ENCODE results near the gene WTAP.

The WTAP gene

DNA sequence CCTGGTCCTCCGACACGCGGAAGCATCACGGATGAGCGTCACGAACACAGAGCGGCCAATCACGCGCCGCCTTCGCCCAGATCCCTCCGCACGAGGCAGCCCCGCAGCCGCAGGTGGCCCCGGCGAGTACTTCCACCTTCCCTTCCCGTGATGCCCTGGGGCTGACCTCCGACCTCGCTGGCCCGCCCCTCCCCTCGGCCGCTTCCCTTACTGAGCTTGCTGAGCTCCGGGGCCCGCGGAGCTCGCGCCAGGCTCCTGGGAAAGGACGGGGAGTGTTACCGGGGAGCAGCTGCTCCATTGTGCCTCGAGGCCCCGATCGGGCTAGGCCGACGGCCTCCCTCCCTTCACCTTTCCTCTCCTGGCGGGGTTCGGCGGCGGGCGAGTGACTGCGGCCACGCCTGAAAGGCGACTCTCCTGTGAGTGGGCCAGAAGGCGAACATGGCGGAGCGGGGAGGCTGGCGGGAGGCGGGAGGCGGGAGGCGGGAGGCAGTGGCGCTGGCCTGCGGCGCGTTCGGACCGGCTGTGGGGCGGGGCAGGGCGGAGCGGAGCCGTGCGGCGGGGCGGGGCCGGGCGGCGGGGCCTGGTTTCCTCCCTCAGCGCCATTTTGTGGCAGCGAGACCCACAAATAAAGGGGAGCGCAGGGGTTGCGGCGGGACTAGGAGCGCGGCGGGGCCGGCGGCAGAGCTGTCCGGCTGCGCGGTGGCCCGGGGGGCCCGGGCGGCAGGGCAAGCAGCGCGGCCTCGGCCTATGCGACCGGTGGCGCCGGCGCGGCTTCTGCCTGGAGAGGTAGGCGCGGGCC lies at the start of gene WTAP:
WTAP (plus strand) TSS at position 589 of the 799 bp plus-strand sequence. CDS start 8,760 bp downstream, outside the sequence.
- peaks cover 54% of the 10 kb centered on the region for H3K4me1 Mint-ChIP-seq (ENCODE audit: low read depth)
- peaks cover 57% of the 10 kb centered on the region for H3K36me3 Mint-ChIP-seq (ENCODE audit: low read depth)
- H3K4me3 Mint-ChIP-seq, result peak within 1 kb of the TSS; percentile 93
- no peaks in the 10 kb centered on the region for H3K9me3 Mint-ChIP-seq
- H3K27me3 Mint-ChIP-seq, result no peaks in the 10 kb centered on the region
- H3K27ac Mint-ChIP-seq, result peak within 1 kb of the TSS; percentile 93

- Mint-ChIP-seq H3K36me3 (ENCODE audit: low read depth) (peaks cover 56% of the 10 kb centered on the region), H3K9me3 (no peaks in the 10 kb centered on the region), H3K27me3 (no peaks in the 10 kb centered on the region), H3K4me1 (ENCODE audit: low read depth) (peaks cover 34% of the 10 kb centered on the region), H3K27ac (no peak overlapping the region), H3K4me3 (no peak overlapping the region)
These were observed 49.7 kb upstream of the WTAP start for GRCh38 chr6:159677506-159678165.

DNA sequence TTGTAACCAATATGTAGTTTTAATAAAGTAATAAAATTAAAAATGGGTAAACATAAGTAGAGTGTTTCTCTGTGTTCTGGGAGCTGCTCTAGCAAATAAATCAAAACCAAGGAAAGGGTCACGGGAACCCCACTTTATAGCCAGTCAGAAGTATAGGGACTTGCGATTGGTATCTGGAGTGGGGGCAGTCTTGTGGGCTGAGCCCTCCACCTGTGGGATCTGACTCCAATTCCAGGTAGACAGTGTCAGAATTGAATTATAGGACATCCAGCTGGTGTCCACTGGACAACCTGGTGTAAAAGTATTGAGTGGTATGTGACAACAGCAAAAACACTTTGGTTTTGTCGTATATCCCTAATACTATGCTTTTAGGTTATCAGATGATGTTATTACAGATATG lies 48.7 kb upstream of the WTAP start:
- Mint-ChIP-seq H3K4me1 (ENCODE audit: low read depth) (peaks cover 34% of the 10 kb centered on the region), H3K27me3 (no peaks in the 10 kb centered on the region), H3K36me3 (ENCODE audit: low read depth) (peaks cover 54% of the 10 kb centered on the region), H3K9me3 (no peaks in the 10 kb centered on the region), H3K4me3 (no peak overlapping the region), H3K27ac (no peak overlapping the region)

GRCh38 chr6:159679091-159680077 lies 47.9 kb upstream of the WTAP start:
- peak overlapping the region; percentile 12 for H3K4me3 Mint-ChIP-seq
- H3K9me3 Mint-ChIP-seq, result no peaks in the 10 kb centered on the region
- peak overlapping the region; percentile 84 for H3K27ac Mint-ChIP-seq
- peaks cover 59% of the 10 kb centered on the region for H3K36me3 Mint-ChIP-seq (ENCODE audit: low read depth)
- H3K4me1 Mint-ChIP-seq (ENCODE audit: low read depth), result peaks cover 34% of the 10 kb centered on the region
- H3K27me3 Mint-ChIP-seq, result no peaks in the 10 kb centered on the region

DNA sequence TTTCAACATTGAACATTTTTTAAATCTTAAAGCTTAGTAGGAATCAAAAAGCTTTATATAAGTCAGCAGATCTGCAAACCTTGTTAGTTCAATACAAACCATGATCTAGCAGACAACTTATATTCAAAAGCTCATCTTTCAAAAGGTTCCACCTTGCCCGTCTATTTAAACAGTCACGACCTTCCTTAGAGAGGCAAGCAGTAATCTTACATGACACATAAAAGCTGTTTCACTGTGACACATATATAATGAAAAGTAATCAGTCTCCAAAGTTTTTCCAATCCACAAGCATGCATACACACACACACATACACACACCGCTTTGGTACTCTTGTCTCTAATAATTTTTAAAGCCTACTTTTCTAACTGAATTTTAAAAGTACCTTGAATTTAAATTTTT lies 47.2 kb upstream of the WTAP start:
- Mint-ChIP-seq H3K27me3 (no peaks in the 10 kb centered on the region), H3K36me3 (ENCODE audit: low read depth) (peaks cover 58% of the 10 kb centered on the region), H3K9me3 (no peaks in the 10 kb centered on the region), H3K4me3 (peak overlapping the region; percentile 12), H3K27ac (peak overlapping the region; percentile 84), H3K4me1 (ENCODE audit: low read depth) (peaks cover 34% of the 10 kb centered on the region)

DNA sequence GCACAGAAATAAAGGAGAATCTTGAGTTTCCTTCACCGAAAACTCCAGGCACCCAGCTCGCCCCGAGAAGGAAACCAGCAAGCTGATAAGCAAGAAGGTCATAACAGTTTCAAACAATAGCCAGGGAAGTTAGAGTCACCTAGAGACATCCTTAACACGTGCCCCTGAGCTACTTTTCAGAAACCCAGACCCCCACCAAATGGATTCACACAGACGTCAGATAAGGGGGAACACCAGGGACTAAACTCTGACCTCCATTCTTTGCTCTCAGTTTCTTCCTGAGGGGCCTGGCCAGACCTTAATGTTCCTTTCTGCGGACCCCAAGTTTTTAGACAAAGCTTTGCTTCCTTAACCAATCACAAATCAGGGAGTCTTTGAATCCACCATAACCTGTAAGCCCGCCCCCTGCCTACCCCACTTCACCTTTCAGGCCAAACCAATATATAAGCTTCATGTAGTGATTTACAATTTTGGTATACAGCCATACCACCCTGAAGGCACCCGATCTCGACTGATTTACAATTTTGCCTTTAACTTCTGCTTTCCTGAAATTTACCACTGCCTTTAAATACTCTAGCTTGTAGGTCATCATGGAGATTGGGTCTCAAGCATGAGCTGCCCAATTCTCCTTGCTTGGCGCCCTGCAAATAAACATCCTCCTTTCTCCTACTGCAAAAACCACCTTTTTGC lies 46.0 kb upstream of the WTAP start:
- peaks cover 56% of the 10 kb centered on the region for H3K36me3 Mint-ChIP-seq (ENCODE audit: low read depth)
- H3K27me3 Mint-ChIP-seq, result no peaks in the 10 kb centered on the region
- no peaks in the 10 kb centered on the region for H3K9me3 Mint-ChIP-seq

GRCh38 chr6:159682295-159682694 lies 45.0 kb upstream of the WTAP start:
- H3K27me3 Mint-ChIP-seq, result no peaks in the 10 kb centered on the region
- H3K27ac Mint-ChIP-seq, result no peak overlapping the region
- no peaks in the 10 kb centered on the region for H3K9me3 Mint-ChIP-seq
- H3K36me3 Mint-ChIP-seq (ENCODE audit: low read depth), result peaks cover 59% of the 10 kb centered on the region
- H3K4me3 Mint-ChIP-seq, result no peak overlapping the region
- H3K4me1 Mint-ChIP-seq (ENCODE audit: low read depth), result peaks cover 43% of the 10 kb centered on the region

More for the DNA sequence above, 46.0 kb upstream of the WTAP start:
- peaks cover 36% of the 10 kb centered on the region for H3K4me1 Mint-ChIP-seq (ENCODE audit: low read depth)
- peak overlapping the region; percentile 32 for H3K27ac Mint-ChIP-seq
- H3K4me3 Mint-ChIP-seq, result no peak overlapping the region

DNA sequence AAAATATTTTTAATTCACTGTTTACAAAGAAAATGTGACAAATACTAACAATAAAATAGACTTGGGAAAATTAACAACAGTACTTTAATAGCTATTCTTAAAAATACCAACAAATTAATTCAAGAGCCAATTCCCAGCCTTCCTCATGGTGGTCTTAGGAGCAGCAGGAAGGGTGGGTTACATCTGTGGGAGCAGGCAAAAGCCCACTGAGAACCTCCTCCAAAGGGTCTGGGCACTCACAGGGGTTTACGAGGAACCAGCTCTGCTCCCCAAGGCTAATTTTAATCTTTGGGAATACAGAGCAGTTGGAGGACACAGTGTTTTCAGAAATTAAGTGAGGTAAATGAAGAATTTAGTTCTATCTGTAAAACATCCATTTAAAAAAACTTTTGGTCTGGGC lies 44.5 kb upstream of the WTAP start:
- Mint-ChIP-seq H3K4me1 (ENCODE audit: low read depth) (peaks cover 47% of the 10 kb centered on the region), H3K9me3 (no peaks in the 10 kb centered on the region), H3K4me3 (no peak overlapping the region), H3K27me3 (no peaks in the 10 kb centered on the region), H3K36me3 (ENCODE audit: low read depth) (peaks cover 63% of the 10 kb centered on the region), H3K27ac (no peak overlapping the region)

DNA sequence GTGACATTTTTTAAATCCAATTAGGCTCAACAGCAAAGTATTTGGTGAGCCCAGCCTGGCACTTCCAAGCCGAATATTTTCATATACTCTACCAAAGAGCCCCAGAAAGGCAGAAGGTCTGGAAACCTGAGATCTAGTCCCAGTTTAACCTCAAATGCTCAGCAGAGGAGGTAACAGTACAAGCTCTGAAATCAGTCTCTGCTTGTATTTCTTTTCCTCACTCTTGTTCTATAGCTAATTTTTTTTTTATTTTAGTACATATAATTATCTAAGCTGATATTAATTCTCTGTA lies 43.3 kb upstream of the WTAP start:
- Mint-ChIP-seq H3K9me3 (no peaks in the 10 kb centered on the region), H3K4me1 (ENCODE audit: low read depth) (peaks cover 56% of the 10 kb centered on the region), H3K27ac (no peak overlapping the region), H3K4me3 (no peak overlapping the region), H3K27me3 (no peaks in the 10 kb centered on the region), H3K36me3 (ENCODE audit: low read depth) (peaks cover 69% of the 10 kb centered on the region)

- no peaks in the 10 kb centered on the region for H3K27me3 Mint-ChIP-seq
- H3K4me3 Mint-ChIP-seq, result no peak overlapping the region
- no peaks in the 10 kb centered on the region for H3K9me3 Mint-ChIP-seq
- H3K27ac Mint-ChIP-seq, result peak overlapping the region; percentile 36
- H3K36me3 Mint-ChIP-seq (ENCODE audit: low read depth), result peaks cover 61% of the 10 kb centered on the region
- peaks cover 49% of the 10 kb centered on the region for H3K4me1 Mint-ChIP-seq (ENCODE audit: low read depth)
These were observed 41.3 kb upstream of the WTAP start for GRCh38 chr6:159686040-159686439.

- H3K36me3 Mint-ChIP-seq (ENCODE audit: low read depth), result peaks cover 61% of the 10 kb centered on the region
- H3K9me3 Mint-ChIP-seq, result no peaks in the 10 kb centered on the region
- H3K27me3 Mint-ChIP-seq, result no peaks in the 10 kb centered on the region
- H3K27ac Mint-ChIP-seq, result peak overlapping the region; percentile 65
- H3K4me3 Mint-ChIP-seq, result no peak overlapping the region
- H3K4me1 Mint-ChIP-seq (ENCODE audit: low read depth), result peaks cover 49% of the 10 kb centered on the region
These were observed 40.6 kb upstream of the WTAP start for GRCh38 chr6:159686703-159687102.

GRCh38 chr6:159687341-159687740 lies 40.0 kb upstream of the WTAP start:
- Mint-ChIP-seq H3K36me3 (ENCODE audit: low read depth) (peaks cover 59% of the 10 kb centered on the region), H3K4me1 (ENCODE audit: low read depth) (peaks cover 52% of the 10 kb centered on the region), H3K27ac (no peak overlapping the region), H3K27me3 (no peaks in the 10 kb centered on the region), H3K9me3 (no peaks in the 10 kb centered on the region), H3K4me3 (no peak overlapping the region)

DNA sequence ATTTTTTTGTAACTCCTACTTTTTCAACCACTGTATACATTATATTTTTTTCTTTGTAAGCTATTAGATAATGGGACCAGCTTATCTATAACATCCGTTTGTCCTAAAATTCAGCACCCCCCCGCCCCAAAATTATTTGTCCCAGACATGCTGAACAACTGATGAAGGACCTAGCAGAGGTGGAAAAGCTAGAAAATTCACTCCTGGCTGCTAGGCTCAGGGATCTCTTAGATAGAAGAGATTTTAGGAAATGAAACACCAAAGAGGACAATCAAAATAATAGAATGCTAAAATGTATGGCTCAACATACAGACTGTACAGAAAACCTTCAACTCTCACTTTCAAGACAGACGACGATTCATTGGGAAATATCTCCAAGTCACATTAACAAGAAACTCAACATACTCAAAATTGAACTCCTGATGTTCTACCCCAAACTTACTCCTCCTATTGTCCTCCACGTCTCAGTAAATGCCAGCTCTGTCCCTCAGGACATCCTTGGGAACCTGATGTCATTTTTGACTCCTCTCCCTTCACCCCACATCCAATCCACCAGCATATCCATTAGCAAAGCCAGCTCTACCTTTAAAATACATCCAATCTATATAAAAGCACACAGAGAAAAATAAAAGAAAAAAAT lies 38.9 kb upstream of the WTAP start:
- Mint-ChIP-seq H3K36me3 (ENCODE audit: low read depth) (peaks cover 56% of the 10 kb centered on the region), H3K4me1 (ENCODE audit: low read depth) (peaks cover 53% of the 10 kb centered on the region), H3K9me3 (no peaks in the 10 kb centered on the region), H3K4me3 (peak overlapping the region; percentile 33), H3K27me3 (no peaks in the 10 kb centered on the region), H3K27ac (no peak overlapping the region)

DNA sequence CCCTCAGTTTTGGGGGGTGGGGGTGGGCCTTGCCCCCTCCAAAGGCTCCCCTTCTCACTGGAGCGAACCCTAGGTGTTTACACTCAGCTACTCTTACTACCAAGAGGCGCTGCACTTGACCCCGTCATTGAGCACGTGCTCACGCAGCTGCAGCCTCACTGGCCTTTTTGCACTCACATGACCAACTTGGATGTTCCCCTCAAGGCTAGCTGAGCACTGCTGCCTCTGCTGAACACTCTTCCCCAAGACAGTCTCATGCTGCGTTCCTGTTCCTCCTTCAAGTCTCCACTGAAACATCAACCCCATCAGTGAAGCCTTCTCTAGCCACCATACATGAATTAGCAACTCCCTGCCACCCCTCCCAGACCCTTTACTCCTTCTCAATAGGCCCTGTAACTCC lies 38.3 kb upstream of the WTAP start:
- H3K4me3 Mint-ChIP-seq, result no peak overlapping the region
- peaks cover 54% of the 10 kb centered on the region for H3K4me1 Mint-ChIP-seq (ENCODE audit: low read depth)
- H3K27ac Mint-ChIP-seq, result peak overlapping the region; percentile 51
- H3K9me3 Mint-ChIP-seq, result no peaks in the 10 kb centered on the region
- H3K27me3 Mint-ChIP-seq, result no peaks in the 10 kb centered on the region
- H3K36me3 Mint-ChIP-seq (ENCODE audit: low read depth), result peaks cover 51% of the 10 kb centered on the region

Data from stimulated activated naive CD8-positive, alpha-beta T cell treated with anti-CD3 and anti-CD28 coated beads, Interleukin-15, Interleukin-2, amounts not matched to agents 100 ng/mL and 50 ng/mL, for 24 hours (primary cell).